ENCODE results near the gene CCDC141. TPM values are rescaled to one million over a fixed set of nuclear protein-coding genes. Genes with fewer than 3 reads are reported as not detected.

Gene CCDC141
- polyA plus RNA-seq, 1 donor from 2014 or later, result 0.27 TPM

DNA sequence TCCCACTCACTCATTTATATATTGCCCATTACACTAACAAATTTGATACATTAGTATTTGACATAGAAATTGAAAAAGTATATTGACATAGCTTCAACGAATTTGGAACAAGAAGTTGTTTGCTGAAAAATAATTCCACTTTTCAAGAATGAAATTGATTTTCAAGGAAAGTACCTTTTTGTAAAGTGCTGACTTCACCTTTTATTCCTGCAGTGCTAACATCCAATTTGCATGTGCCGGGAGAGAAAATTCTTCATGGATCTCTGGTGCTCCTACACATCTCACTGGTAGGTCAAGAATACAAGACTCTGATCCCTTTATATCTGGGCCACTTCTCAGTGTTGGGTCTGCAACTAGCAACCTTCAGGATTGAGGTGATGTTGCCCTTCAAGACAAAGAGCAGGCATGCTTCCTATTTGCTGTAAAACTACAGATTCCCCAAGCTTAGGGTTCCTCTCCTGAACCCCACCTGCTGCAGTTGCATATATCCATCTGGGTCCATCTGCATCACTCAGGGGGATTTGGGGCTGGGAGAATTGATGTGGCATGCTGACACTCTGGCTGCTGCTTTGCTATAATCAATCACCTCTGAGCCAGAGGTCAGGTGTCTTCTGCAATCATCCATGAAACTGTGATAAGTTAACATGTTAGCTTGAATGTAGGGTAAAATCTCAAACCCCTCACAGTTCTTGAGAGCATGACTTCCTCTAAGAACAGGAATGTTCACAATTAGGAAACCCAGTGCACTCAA lies 134.3 kb downstream of the CCDC141 start:
- Histone ChIP-seq H3K4me2 (ENCODE audit: low read length) (no peak overlapping the region), H4K20me1 (ENCODE audit: insufficient read depth) (no peaks in the 10 kb centered on the region), H3K4me3 (ENCODE audit: low read length) (no peak overlapping the region), H3K27me3 (ENCODE audit: insufficient read depth, low read depth, low read length) (no peaks in the 10 kb centered on the region), H2AFZ (ENCODE audit: low read depth, low read length) (no peak overlapping the region), H3K27ac (ENCODE audit: low read length) (no peak overlapping the region), H3K79me2 (replicated peaks; ENCODE audit: insufficient read depth, low read length) (no peaks in the 10 kb centered on the region), H3K9me3 (ENCODE audit: low read length) (no peaks in the 10 kb centered on the region), H3F3A (ENCODE audit: insufficient read depth, low read length, poor library complexity, severe bottlenecking) (no peaks in the 10 kb centered on the region), H3K9me2 (ENCODE audit: insufficient read depth, low read length) (no peaks in the 10 kb centered on the region), H3K36me3 (ENCODE audit: insufficient read depth, low read length) (no peaks in the 10 kb centered on the region), H3K9ac (ENCODE audit: low read length) (no peak overlapping the region)
- TF ChIP-seq, protein P1, sequence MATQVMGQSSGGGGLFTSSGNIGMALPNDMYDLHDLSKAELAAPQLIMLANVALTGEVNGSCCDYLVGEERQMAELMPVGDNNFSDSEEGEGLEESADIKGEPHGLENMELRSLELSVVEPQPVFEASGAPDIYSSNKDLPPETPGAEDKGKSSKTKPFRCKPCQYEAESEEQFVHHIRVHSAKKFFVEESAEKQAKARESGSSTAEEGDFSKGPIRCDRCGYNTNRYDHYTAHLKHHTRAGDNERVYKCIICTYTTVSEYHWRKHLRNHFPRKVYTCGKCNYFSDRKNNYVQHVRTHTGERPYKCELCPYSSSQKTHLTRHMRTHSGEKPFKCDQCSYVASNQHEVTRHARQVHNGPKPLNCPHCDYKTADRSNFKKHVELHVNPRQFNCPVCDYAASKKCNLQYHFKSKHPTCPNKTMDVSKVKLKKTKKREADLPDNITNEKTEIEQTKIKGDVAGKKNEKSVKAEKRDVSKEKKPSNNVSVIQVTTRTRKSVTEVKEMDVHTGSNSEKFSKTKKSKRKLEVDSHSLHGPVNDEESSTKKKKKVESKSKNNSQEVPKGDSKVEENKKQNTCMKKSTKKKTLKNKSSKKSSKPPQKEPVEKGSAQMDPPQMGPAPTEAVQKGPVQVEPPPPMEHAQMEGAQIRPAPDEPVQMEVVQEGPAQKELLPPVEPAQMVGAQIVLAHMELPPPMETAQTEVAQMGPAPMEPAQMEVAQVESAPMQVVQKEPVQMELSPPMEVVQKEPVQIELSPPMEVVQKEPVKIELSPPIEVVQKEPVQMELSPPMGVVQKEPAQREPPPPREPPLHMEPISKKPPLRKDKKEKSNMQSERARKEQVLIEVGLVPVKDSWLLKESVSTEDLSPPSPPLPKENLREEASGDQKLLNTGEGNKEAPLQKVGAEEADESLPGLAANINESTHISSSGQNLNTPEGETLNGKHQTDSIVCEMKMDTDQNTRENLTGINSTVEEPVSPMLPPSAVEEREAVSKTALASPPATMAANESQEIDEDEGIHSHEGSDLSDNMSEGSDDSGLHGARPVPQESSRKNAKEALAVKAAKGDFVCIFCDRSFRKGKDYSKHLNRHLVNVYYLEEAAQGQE (IDR thresholded peaks at IDR 0.05; ENCODE audit: borderline replicate concordance), result no peak
- no peak for TF ChIP-seq RAD21 (conservative IDR thresholded peaks at IDR 0.05)
- no peak for TF ChIP-seq POLR2AphosphoS5 (IDR thresholded peaks at IDR 0.05)
- no peak for TF ChIP-seq TAF1 (IDR thresholded peaks at IDR 0.05; ENCODE audit: low read depth)
- TF ChIP-seq EP300 (conservative IDR thresholded peaks at IDR 0.05; ENCODE audit: poor library complexity, severe bottlenecking), result no peak
- no peak for TF ChIP-seq SMC3 (conservative IDR thresholded peaks at IDR 0.05; ENCODE audit: poor library complexity)
- TF ChIP-seq, protein P2, sequence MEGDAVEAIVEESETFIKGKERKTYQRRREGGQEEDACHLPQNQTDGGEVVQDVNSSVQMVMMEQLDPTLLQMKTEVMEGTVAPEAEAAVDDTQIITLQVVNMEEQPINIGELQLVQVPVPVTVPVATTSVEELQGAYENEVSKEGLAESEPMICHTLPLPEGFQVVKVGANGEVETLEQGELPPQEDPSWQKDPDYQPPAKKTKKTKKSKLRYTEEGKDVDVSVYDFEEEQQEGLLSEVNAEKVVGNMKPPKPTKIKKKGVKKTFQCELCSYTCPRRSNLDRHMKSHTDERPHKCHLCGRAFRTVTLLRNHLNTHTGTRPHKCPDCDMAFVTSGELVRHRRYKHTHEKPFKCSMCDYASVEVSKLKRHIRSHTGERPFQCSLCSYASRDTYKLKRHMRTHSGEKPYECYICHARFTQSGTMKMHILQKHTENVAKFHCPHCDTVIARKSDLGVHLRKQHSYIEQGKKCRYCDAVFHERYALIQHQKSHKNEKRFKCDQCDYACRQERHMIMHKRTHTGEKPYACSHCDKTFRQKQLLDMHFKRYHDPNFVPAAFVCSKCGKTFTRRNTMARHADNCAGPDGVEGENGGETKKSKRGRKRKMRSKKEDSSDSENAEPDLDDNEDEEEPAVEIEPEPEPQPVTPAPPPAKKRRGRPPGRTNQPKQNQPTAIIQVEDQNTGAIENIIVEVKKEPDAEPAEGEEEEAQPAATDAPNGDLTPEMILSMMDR (IDR thresholded peaks at IDR 0.05; ENCODE audit: poor library complexity, severe bottlenecking), result no peak
- no peak for TF ChIP-seq MXI1 (conservative IDR thresholded peaks at IDR 0.05; ENCODE audit: poor library complexity, severe bottlenecking)

DNA sequence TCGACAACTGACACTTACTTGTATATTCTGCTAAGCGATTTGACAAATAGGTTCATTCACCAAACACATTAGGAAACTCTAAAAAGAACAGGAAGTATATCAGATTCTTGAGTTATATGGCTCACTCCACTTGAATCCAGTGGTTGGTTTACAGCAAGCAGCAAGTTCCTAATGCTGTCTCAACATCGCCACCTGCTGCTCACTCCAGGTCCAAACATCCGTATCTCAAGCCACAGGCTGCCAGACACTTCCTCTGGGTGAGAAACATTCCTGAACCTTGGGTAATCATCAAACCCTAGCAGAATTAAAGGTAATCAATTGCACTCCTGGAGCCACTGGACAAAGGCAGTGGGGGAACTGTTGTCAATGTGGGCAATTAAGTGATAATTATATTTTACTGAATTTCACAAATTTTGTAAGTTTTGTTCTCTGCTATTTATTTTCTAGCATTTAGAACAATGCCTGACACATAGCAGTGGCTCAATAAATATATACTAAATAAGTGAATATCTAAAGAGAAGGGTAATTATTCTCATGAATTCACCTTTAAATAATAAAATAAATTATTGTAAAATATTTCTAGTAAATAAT lies 135.6 kb downstream of the CCDC141 start:
- Histone ChIP-seq H4K20me1 (ENCODE audit: insufficient read depth) (no peaks in the 10 kb centered on the region), H3K79me2 (replicated peaks; ENCODE audit: insufficient read depth, low read length) (no peaks in the 10 kb centered on the region), H3K36me3 (ENCODE audit: insufficient read depth, low read length) (no peaks in the 10 kb centered on the region), H3F3A (ENCODE audit: insufficient read depth, low read length, poor library complexity, severe bottlenecking) (no peaks in the 10 kb centered on the region), H3K9me2 (ENCODE audit: insufficient read depth, low read length) (no peaks in the 10 kb centered on the region), H3K27ac (ENCODE audit: low read length) (no peak overlapping the region), H3K27me3 (ENCODE audit: insufficient read depth, low read depth, low read length) (no peaks in the 10 kb centered on the region), H3K9me3 (ENCODE audit: low read length) (no peaks in the 10 kb centered on the region), H2AFZ (ENCODE audit: low read depth, low read length) (no peak overlapping the region), H3K4me3 (ENCODE audit: low read length) (no peak overlapping the region), H3K4me2 (ENCODE audit: low read length) (no peak overlapping the region), H3K9ac (ENCODE audit: low read length) (no peak overlapping the region)
- TF ChIP-seq POLR2AphosphoS5 (IDR thresholded peaks at IDR 0.05) (no peak), SMC3 (conservative IDR thresholded peaks at IDR 0.05; ENCODE audit: poor library complexity) (peak; percentile 82), TAF1 (IDR thresholded peaks at IDR 0.05; ENCODE audit: low read depth) (no peak), RAD21 (conservative IDR thresholded peaks at IDR 0.05) (peak; percentile 78), MXI1 (conservative IDR thresholded peaks at IDR 0.05; ENCODE audit: poor library complexity, severe bottlenecking) (no peak), EP300 (conservative IDR thresholded peaks at IDR 0.05; ENCODE audit: poor library complexity, severe bottlenecking) (no peak)
- TF ChIP-seq, protein P2 (IDR thresholded peaks at IDR 0.05; ENCODE audit: poor library complexity, severe bottlenecking), result peak; percentile 77
- TF ChIP-seq, protein P1 (IDR thresholded peaks at IDR 0.05; ENCODE audit: borderline replicate concordance), result no peak

Data from neural cell (in vitro differentiated cells).